Heart left ventricle (tissue), 16 donors: ENCODE results near the gene COPB1. TPM values are rescaled to one million over a fixed set of nuclear protein-coding genes. Genes with fewer than 3 reads are reported as not detected.

ENCODE experiments used
- ATAC-seq, 4 donors: fragments of 200-7000 bp; cut with Tn5 transposase; one replicate each; pipeline ENCODE4 v1.9.1; 2020 to 2022; ENCODE audit warnings: moderate library complexity in 4 of 4, mild to moderate bottlenecking in 3 of 4, moderate number of reproducible peaks in 1 of 4
- DNase-seq, 5 donors: peaks; one replicate each; pipeline ENCODE4 v3.0.0-alpha.2; 2020
- H3K27ac ChIP-seq, 12 donors: fragments of 200-600 bp; sonication (generic) in 4 of 12; one replicate each; pipeline versions ENCODE4 v1.5.0 to v1.8.0; 2016 to 2022; ENCODE audit warnings: mild to moderate bottlenecking in 2 of 12
- H3K27me3 ChIP-seq, 9 donors: fragments of 200-600 bp; sonication (generic) in 2 of 9; one replicate each; pipeline versions ENCODE4 v1.5.1 to v1.8.0; 2016 to 2022; ENCODE audit warnings: mild to moderate bottlenecking in 3 of 9
- H3K36me3 ChIP-seq, 9 donors: fragments of 200-600 bp; sonication (generic) in 2 of 9; one replicate each; pipeline versions ENCODE4 v1.5.0 to v1.8.0; 2018 to 2022; ENCODE audit warnings: mild to moderate bottlenecking in 2 of 9
- H3K4me1 ChIP-seq, 12 donors: fragments of 200-600 bp; sonication (generic) in 4 of 12; one replicate each; pipeline versions ENCODE4 v1.5.0 to v1.8.0; 2016 to 2022; ENCODE audit warnings: mild to moderate bottlenecking in 3 of 12
- H3K4me3 ChIP-seq, 12 donors: fragments of 200-600 bp; sonication (generic) in 4 of 12; one replicate each; pipeline versions ENCODE4 v1.5.0 to v1.8.0; 2017 to 2022; ENCODE audit warnings: mild to moderate bottlenecking in 9 of 12, moderate library complexity in 4 of 12
- H3K9me3 ChIP-seq, 12 donors: fragments of 200-600 bp; sonication (generic) in 4 of 12; one replicate each; pipeline versions ENCODE4 v1.5.0 to v1.8.0; 2016 to 2022; ENCODE audit warnings: mild to moderate bottlenecking in 1 of 12
- POLR2A ChIP-seq, 2 donors: fragments of 450-650 bp; IDR thresholded peaks; one replicate each; pipeline ENCODE4 v1.6.1; 2017; ENCODE audit warnings: antibody characterized with exemption in 2 of 2, mild to moderate bottlenecking in 2 of 2, moderate library complexity in 2 of 2
- WGBS, 4 donors: extraction: QIAGEN DNeasy Blood & Tissue Kit in 2 of 4; methylation state at CpG; one replicate each; pipeline versions ENCODE4 v1.1.5 to v1.1.7; 2013 to 2018; 5-methylcytosine and 5-hydroxymethylcytosine counted together
- intact Hi-C, 10 donors: fragments of 100-400 bp; cut with DNase I; formaldehyde crosslinking; loops; one replicate each; pipeline versions ENCODE4 v1.11.1 to v1.14.2; 2022
- polyA plus RNA-seq, 2 donors: library from polyadenylated mRNA; stranded (reverse); fragments of 200-250 nt; gene quantifications; one replicate each; pipeline ENCODE4 v1.2.3, GENCODE V29; 2013
- total RNA-seq, 9 donors: library from RNA; depleted of rRNA in 2 of 9; stranded (reverse); fragments of >200 nt in 2 of 9; fragmentation: NEBNext Ultra II Directional in 3 of 9; extraction: Animal tissue kit (Norgen Biotek cat#: 25700) in 3 of 9; gene quantifications; one replicate each; pipeline versions ENCODE4 v1.1.0 to v1.2.4, GENCODE V29; 2016 to 2023
- TF ChIP-seq, protein P1 (sequence below), 12 donors: fragments of 200-600 bp; sonication (generic) in 4 of 12; IDR thresholded peaks; one replicate each; pipeline versions ENCODE4 v1.5.0 to v1.8.0; 2018 to 2022; ENCODE audit warnings: antibody characterized with exemption in 12 of 12, mild to moderate bottlenecking in 5 of 12
- donor health status: ischemic (EF 13 %, LVEDD 7.1; RV severe dilation, severe dysfunction).
- donor health status: healthy with polysubstance abuse.
- donor health status: DM: no; HTN: yes; CAD: no.
- donor health status: DM: no; HTN: no; CAD: no.
- donor health status: ischemic (EF 25% LVEDD 6.9; RV normal size, moderate dysfunction).
- donor health status: ischemic (EF 25% LVEDD 5.7; RV mildly dilated, moderate dysfunction).
- donor health status: healthy.
- donor health status: DM: yes; HTN: yes; CAD: no.
- donor health status: ischemic (EF 35%, LVEDD 5.7; RV mildly dilated, moderate dysfunction).
- donor health status: nonischemic (EF 11% LVEDD 7.7; RV severe dilation, severe dysfunction).
- donor health status: DM: yes; HTN: yes; CAD: no.
- donor health status: PGD.
- donor health status: ischemic (EF 29% LVEDD 5.4; RV normal size, mild dysfunction).
- donor health status: nonischemic (EF 23%, LVEDD 6.1; RV moderate dilation, normal function).

COPB1 gene
- total and polyA plus RNA-seq, 11 donors: 23.4 to 72.1 (median 51.3) TPM

GRCh38 chr11:14446701-14447169 lies 52.9 kb downstream of the COPB1 start:
- no peaks in the 10 kb centered on the region for H3K9me3 ChIP-seq
- no peak overlapping the region for H3K27ac ChIP-seq
- ATAC-seq (no peak), DNase-seq (no peak)
- H3K27me3 ChIP-seq: no peaks in the 10 kb centered on the region
- H3K4me3 ChIP-seq: no peak overlapping the region
- peaks cover 0 to under 1% (median 0%) of the 10 kb centered on the region in 9 donors for H3K36me3 ChIP-seq
- TF ChIP-seq POLR2A (IDR thresholded peaks at IDR 0.05): no peak
- TF ChIP-seq, protein P1, sequence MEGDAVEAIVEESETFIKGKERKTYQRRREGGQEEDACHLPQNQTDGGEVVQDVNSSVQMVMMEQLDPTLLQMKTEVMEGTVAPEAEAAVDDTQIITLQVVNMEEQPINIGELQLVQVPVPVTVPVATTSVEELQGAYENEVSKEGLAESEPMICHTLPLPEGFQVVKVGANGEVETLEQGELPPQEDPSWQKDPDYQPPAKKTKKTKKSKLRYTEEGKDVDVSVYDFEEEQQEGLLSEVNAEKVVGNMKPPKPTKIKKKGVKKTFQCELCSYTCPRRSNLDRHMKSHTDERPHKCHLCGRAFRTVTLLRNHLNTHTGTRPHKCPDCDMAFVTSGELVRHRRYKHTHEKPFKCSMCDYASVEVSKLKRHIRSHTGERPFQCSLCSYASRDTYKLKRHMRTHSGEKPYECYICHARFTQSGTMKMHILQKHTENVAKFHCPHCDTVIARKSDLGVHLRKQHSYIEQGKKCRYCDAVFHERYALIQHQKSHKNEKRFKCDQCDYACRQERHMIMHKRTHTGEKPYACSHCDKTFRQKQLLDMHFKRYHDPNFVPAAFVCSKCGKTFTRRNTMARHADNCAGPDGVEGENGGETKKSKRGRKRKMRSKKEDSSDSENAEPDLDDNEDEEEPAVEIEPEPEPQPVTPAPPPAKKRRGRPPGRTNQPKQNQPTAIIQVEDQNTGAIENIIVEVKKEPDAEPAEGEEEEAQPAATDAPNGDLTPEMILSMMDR (IDR thresholded peaks at IDR 0.05): no peak
- peaks cover 0 to 30% (median 10%) of the 10 kb centered on the region in 12 donors for H3K4me1 ChIP-seq
- intact Hi-C loops: no loop called here

GRCh38 chr11:14445542-14446530 lies 53.8 kb downstream of the COPB1 start:
- no peaks in the 10 kb centered on the region for H3K27me3 ChIP-seq
- TF ChIP-seq, protein P1 (IDR thresholded peaks at IDR 0.05): no peak
- TF ChIP-seq POLR2A (IDR thresholded peaks at IDR 0.05): no peak
- WGBS, 4 donors: 72 to 84% (median 80%) methylated on average over 2 of the region's 2 CpGs
- ATAC-seq: peak; percentile 37 to 73 (median 56)
- DNase-seq: no peak
- no peak overlapping the region for H3K27ac ChIP-seq
- no peaks in the 10 kb centered on the region for H3K9me3 ChIP-seq
- H3K36me3 ChIP-seq: no peaks in the 10 kb centered on the region
- H3K4me1 ChIP-seq: peaks cover 0 to 30% (median 10%) of the 10 kb centered on the region in 12 donors
- no peak overlapping the region for H3K4me3 ChIP-seq
- intact Hi-C loops: no loop called here

GRCh38 chr11:14444441-14445189 lies 55.0 kb downstream of the COPB1 start:
- Histone ChIP-seq H3K4me1 (peaks cover 0 to 30% (median 10%) of the 10 kb centered on the region in 12 donors), H3K9me3 (no peaks in the 10 kb centered on the region), H3K36me3 (no peaks in the 10 kb centered on the region), H3K27me3 (no peaks in the 10 kb centered on the region), H3K27ac (no peak overlapping the region), H3K4me3 (no peak overlapping the region)
- DNase-seq (no peak), ATAC-seq (no peak)
- intact Hi-C loops: no loop called here
- 95 to 97% (median 96%) methylated on average over 8 of the region's 8 CpGs for WGBS, 4 donors
- TF ChIP-seq, protein P1 (IDR thresholded peaks at IDR 0.05): no peak
- TF ChIP-seq POLR2A (IDR thresholded peaks at IDR 0.05): no peak

DNA sequence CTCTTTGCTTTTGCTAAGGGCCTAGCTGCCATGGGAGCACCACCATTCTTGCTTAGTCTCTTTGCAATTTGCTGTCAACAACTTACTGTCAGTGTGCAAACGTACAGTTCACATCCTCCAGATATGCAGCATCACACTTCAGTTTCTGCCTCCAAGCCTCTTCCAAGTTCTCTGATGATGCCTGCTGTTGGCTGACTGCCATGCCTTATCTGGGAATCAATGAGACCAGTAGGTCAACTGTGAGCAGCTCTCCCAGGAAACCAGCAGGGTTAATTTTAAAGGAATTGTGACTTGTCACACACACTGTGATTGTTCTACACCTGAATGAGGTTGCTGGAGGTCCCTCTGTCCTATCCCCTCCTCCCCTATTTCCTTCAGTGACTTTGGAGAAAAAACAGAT lies 56.0 kb downstream of the COPB1 start:
- no peak overlapping the region for H3K27ac ChIP-seq
- no peaks in the 10 kb centered on the region for H3K9me3 ChIP-seq
- 46 to 73% (median 51%) methylated on average over 1 of the region's 1 CpG for WGBS, 4 donors
- intact Hi-C loops: no loop called here
- DNase-seq (no peak), ATAC-seq (no peak)
- H3K36me3 ChIP-seq: no peaks in the 10 kb centered on the region
- H3K27me3 ChIP-seq: no peaks in the 10 kb centered on the region
- TF ChIP-seq POLR2A (IDR thresholded peaks at IDR 0.05): no peak
- TF ChIP-seq, protein P1 (IDR thresholded peaks at IDR 0.05): no peak
- H3K4me1 ChIP-seq: peaks cover 0 to 21% (median 4%) of the 10 kb centered on the region in 12 donors
- H3K4me3 ChIP-seq: no peak overlapping the region
